ENCODE measurements around the gene PTPRE.

GRCh38 chr10:127945341-127945758 lies 38.4 kb downstream of the PTPRE start:
- TF ChIP-seq CTCF (IDR thresholded peaks at IDR 0.05; ENCODE audit: low read depth, low read length) = no peak
- TF ChIP-seq POLR2A (IDR thresholded peaks at IDR 0.05; ENCODE audit: extremely low read depth, insufficient read length) = no peak
- no peak for TF ChIP-seq MYC (IDR thresholded peaks at IDR 0.05; ENCODE audit: low read depth, low read length)
- peak; percentile 60 for TF ChIP-seq MAX (IDR thresholded peaks at IDR 0.05; ENCODE audit: low read depth, low read length)
